ENCODE data around the gene FOXL3.
"Not testable (repeated sequence)": the region's sequence is repeated elsewhere in the genome, so short reads cannot be mapped to it uniquely, and the experiment has no call there.

The FOXL3 gene

GRCh38 chr7:289209-289755 is 688 bp upstream of the FOXL3 start:
- no peak for DNase-seq (ENCODE audit: low read depth)

- DNase-seq (ENCODE audit: low read depth) = no peak
Measured at GRCh38 chr7:290554-291372, 793 bp downstream of the FOXL3 start.

GRCh38 chr7:291373-292092 is 1.6 kb downstream of the FOXL3 start:
- no peak for DNase-seq (ENCODE audit: low read depth)

- DNase-seq (ENCODE audit: low read depth) = no peak
Measured at GRCh38 chr7:292226-292625, 2.3 kb downstream of the FOXL3 start.

GRCh38 chr7:292826-293225 is 2.9 kb downstream of the FOXL3 start:
- no peak for DNase-seq (ENCODE audit: low read depth)

GRCh38 chr7:293681-294439 is 3.9 kb downstream of the FOXL3 start:
- no peak for DNase-seq (ENCODE audit: low read depth)

GRCh38 chr7:294440-295154 is 4.6 kb downstream of the FOXL3 start:
- no peak for DNase-seq (ENCODE audit: low read depth)

- no peak for DNase-seq (ENCODE audit: low read depth)
Measured at GRCh38 chr7:295155-296154, 5.5 kb downstream of the FOXL3 start.

GRCh38 chr7:296373-296945 is 6.5 kb downstream of the FOXL3 start:
- DNase-seq (ENCODE audit: low read depth) = no peak

GRCh38 chr7:297141-297540 is 7.2 kb downstream of the FOXL3 start:
- DNase-seq (ENCODE audit: low read depth) = not testable (repeated sequence)

GRCh38 chr7:297611-298374 is 7.8 kb downstream of the FOXL3 start:
- DNase-seq (ENCODE audit: low read depth) = no peak

GRCh38 chr7:298375-298702 is 8.4 kb downstream of the FOXL3 start:
- DNase-seq (ENCODE audit: low read depth) = no peak

GRCh38 chr7:298743-299142 is 8.8 kb downstream of the FOXL3 start:
- no peak for DNase-seq (ENCODE audit: low read depth)

GRCh38 chr7:299169-299568 is 9.2 kb downstream of the FOXL3 start:
- no peak for DNase-seq (ENCODE audit: low read depth)

GRCh38 chr7:299628-300027 is 9.7 kb downstream of the FOXL3 start:
- DNase-seq (ENCODE audit: low read depth) = no peak

- DNase-seq (ENCODE audit: low read depth) = no peak
Measured at GRCh38 chr7:300048-300447, 10.1 kb downstream of the FOXL3 start.

GRCh38 chr7:300546-301290 is 10.7 kb downstream of the FOXL3 start:
- DNase-seq (ENCODE audit: low read depth) = no peak

GRCh38 chr7:301291-302053 is 11.5 kb downstream of the FOXL3 start:
- no peak for DNase-seq (ENCODE audit: low read depth)
